ENCODE results near the gene SPNS2.

DNA sequence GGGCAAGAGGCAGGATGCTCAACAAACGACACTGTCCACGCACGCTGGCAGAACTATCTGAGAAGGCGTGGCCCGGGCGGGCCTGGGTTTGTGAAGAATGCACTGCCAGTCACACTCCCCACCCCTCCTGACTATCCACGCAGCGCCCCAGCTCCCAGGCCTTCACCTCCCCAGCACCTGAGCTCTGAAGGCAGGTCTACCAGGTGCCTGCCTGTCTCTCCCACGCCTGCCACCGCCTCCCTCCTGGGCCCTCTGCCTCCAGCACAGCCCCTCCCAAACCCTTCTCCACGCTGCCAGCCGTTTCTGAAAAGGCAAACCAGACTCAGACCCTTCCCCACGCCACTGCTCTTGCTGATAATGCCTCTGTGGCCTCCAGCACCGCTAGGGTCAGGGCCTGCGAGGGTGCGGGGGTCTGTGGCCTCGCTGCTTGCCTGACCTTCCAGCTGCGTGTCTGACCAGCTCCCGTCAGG is 44.9 kb downstream of the SPNS2 start:
- TF ChIP-seq, protein P1, sequence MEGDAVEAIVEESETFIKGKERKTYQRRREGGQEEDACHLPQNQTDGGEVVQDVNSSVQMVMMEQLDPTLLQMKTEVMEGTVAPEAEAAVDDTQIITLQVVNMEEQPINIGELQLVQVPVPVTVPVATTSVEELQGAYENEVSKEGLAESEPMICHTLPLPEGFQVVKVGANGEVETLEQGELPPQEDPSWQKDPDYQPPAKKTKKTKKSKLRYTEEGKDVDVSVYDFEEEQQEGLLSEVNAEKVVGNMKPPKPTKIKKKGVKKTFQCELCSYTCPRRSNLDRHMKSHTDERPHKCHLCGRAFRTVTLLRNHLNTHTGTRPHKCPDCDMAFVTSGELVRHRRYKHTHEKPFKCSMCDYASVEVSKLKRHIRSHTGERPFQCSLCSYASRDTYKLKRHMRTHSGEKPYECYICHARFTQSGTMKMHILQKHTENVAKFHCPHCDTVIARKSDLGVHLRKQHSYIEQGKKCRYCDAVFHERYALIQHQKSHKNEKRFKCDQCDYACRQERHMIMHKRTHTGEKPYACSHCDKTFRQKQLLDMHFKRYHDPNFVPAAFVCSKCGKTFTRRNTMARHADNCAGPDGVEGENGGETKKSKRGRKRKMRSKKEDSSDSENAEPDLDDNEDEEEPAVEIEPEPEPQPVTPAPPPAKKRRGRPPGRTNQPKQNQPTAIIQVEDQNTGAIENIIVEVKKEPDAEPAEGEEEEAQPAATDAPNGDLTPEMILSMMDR (conservative IDR thresholded peaks at IDR 0.05; ENCODE audit: low read length) = no peak
- no peak for TF ChIP-seq EZH2phosphoT487 (IDR thresholded peaks at IDR 0.05; ENCODE audit: borderline replicate concordance)
